Fibroblast of lung (primary cell): Measurements from ENCODE around the gene RALY.

Source experiments
- CTCF ChIP-seq, 2 donors: IDR thresholded peaks in 1 of 2; conservative IDR thresholded peaks in 1 of 2; 1 replicate in 1 of 2; 2 replicates in 1 of 2; pipeline ENCODE4 v1.5.1; 2011 to 2012; ENCODE audit warnings: low read length in 2 of 2, control low read depth in 1 of 2, inconsistent platforms in 1 of 2, low read depth in 1 of 2, mild to moderate bottlenecking in 1 of 2
- EZH2 ChIP-seq: IDR thresholded peaks from 2 replicates; pipeline ENCODE4 v1.5.1; 2012; ENCODE audit warnings: low read length, control low read depth, mild to moderate bottlenecking; ENCODE audit errors: missing control alignments

DNA sequence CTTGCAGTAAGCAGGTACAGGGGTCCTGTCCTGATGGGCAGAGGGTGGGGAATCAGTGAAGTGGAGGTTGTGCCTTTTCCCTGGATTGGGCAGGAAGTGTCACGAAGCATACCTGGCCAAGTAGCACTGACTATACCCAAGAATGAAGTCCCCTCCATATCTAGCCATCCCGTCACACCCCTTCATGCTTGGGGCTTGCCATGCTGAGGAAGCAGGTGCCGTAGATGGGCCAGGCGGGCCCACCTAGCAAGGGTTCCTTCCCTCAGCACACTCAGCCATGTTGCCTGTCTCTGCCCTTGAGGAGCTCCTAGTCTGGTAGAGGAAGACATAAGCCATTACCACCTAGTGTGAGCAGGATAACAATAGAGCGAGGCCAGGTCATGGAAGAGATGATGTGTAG is 84.8 kb downstream of the RALY start:
- TF ChIP-seq CTCF (conservative IDR thresholded peaks at IDR 0.05 in 1 of 2, IDR thresholded peaks at IDR 0.05 in 1 of 2; ENCODE audit: low read depth in 1 of 2, low read length in 2 of 2) (no peak), EZH2 (no peak)
